Neural cell (in vitro differentiated cells): ENCODE measurements around the gene STRIP1. TPM values are rescaled to one million over a fixed set of nuclear protein-coding genes. Genes with fewer than 3 reads are reported as not detected.

Source experiments
- H2AFZ ChIP-seq: fragments of 200-600, 300-800 bp; sonication (generic), shearing (Covaris generic); 2 replicates; pipeline ENCODE4 v1.6.0; 2014; ENCODE audit warnings: low read depth, mild to moderate bottlenecking, antibody characterized with exemption, low read length, moderate library complexity
- H3F3A ChIP-seq: fragments of 200-600 bp; shearing (Covaris generic); 2 replicates; pipeline ENCODE4 v1.6.1; 2016; ENCODE audit warnings: mild to moderate bottlenecking, moderate library complexity, mixed read lengths, antibody characterized with exemption, low read length; ENCODE audit not compliant: insufficient read depth, poor library complexity, severe bottlenecking
- H3K27ac ChIP-seq: fragments of 200-600, 300-800 bp; sonication (generic), shearing (Covaris generic); 2 replicates; pipeline ENCODE4 v1.5.1; 2014; ENCODE audit warnings: mild to moderate bottlenecking, low read length, moderate library complexity
- H3K27me3 ChIP-seq: fragments of 300-800, 200-600 bp; sonication (generic), shearing (Covaris generic); 2 replicates; pipeline ENCODE4 v1.6.0; 2014; ENCODE audit warnings: mild to moderate bottlenecking, low read depth, low read length, moderate library complexity; ENCODE audit not compliant: insufficient read depth
- H3K36me3 ChIP-seq: fragments of 300-800, 200-600 bp; sonication (generic), shearing (Covaris generic); 2 replicates; pipeline ENCODE4 v1.5.1; 2014; ENCODE audit warnings: mild to moderate bottlenecking, antibody characterized with exemption, low read length, moderate library complexity; ENCODE audit not compliant: insufficient read depth
- H3K4me2 ChIP-seq: fragments of 300-800, 200-600 bp; sonication (generic), shearing (Covaris generic); 2 replicates; pipeline ENCODE4 v1.6.0; 2014; ENCODE audit warnings: mild to moderate bottlenecking, low read length
- H3K4me3 ChIP-seq: fragments of 300-800, 200-600 bp; sonication (generic), shearing (Covaris generic); 2 replicates; pipeline ENCODE4 v1.5.1; 2014; ENCODE audit warnings: mild to moderate bottlenecking, low read length, moderate library complexity
- H3K79me2 ChIP-seq: fragments of 200-600 bp; shearing (Covaris generic); replicated peaks from 2 replicates; pipeline ENCODE4 v1.6.0; 2014; ENCODE audit warnings: mild to moderate bottlenecking, low read length, moderate library complexity; ENCODE audit not compliant: insufficient read depth
- H3K9ac ChIP-seq: fragments of 300-800, 200-600 bp; sonication (generic), shearing (Covaris generic); 2 replicates; pipeline ENCODE4 v1.6.1; 2016; ENCODE audit warnings: mild to moderate bottlenecking, low read length, mixed read lengths
- H3K9me2 ChIP-seq: fragments of 200-600 bp; shearing (Covaris generic); 2 replicates; pipeline ENCODE4 v1.6.1; 2016; ENCODE audit warnings: mild to moderate bottlenecking, low read length, mixed read lengths; ENCODE audit not compliant: insufficient read depth
- H3K9me3 ChIP-seq: fragments of 200-600, 300-800 bp; sonication (generic), shearing (Covaris generic); 2 replicates; pipeline ENCODE4 v1.6.1; 2016; ENCODE audit warnings: mild to moderate bottlenecking, mixed run types, low read length, moderate library complexity, mixed read lengths
- H4K20me1 ChIP-seq: fragments of 200-600 bp; shearing (Covaris generic); 2 replicates; pipeline ENCODE4 v1.6.1; 2016; ENCODE audit warnings: mild to moderate bottlenecking, mixed run types; ENCODE audit not compliant: insufficient read depth
- CTCF ChIP-seq: fragments of 450-650 bp; IDR thresholded peaks from 2 replicates; pipeline ENCODE4 v1.5.1; 2014; ENCODE audit warnings: antibody characterized with exemption, mild to moderate bottlenecking, moderate library complexity; ENCODE audit not compliant: poor library complexity, severe bottlenecking
- EP300 ChIP-seq: fragments of 450-650 bp; conservative IDR thresholded peaks from 2 replicates; pipeline ENCODE4 v1.6.1; 2014; ENCODE audit warnings: antibody characterized with exemption, mild to moderate bottlenecking, moderate library complexity; ENCODE audit not compliant: poor library complexity, severe bottlenecking
- EZH2 ChIP-seq: fragments of 200-600, 300-800 bp; shearing (Covaris generic), sonication (generic); IDR thresholded peaks from 2 replicates; pipeline ENCODE4 v1.6.1; 2014; ENCODE audit warnings: antibody characterized with exemption, low read length, borderline replicate concordance, mild to moderate bottlenecking; ENCODE audit not compliant: insufficient read depth, poor library complexity, severe bottlenecking
- MXI1 ChIP-seq: fragments of 450-650 bp; conservative IDR thresholded peaks from 2 replicates; pipeline ENCODE4 v1.6.1; 2014; ENCODE audit warnings: antibody characterized with exemption, mild to moderate bottlenecking; ENCODE audit not compliant: poor library complexity, severe bottlenecking
- POLR2AphosphoS5 ChIP-seq: IDR thresholded peaks from 2 replicates; pipeline ENCODE4 v1.6.1; 2012
- RAD21 ChIP-seq: fragments of 450-650 bp; conservative IDR thresholded peaks from 2 replicates; pipeline ENCODE4 v1.6.1; 2014; ENCODE audit warnings: antibody characterized with exemption, mild to moderate bottlenecking, moderate library complexity
- REST ChIP-seq: IDR thresholded peaks from 2 replicates; pipeline ENCODE4 v1.6.1; 2012; ENCODE audit warnings: borderline replicate concordance
- SMC3 ChIP-seq: fragments of 450-650 bp; conservative IDR thresholded peaks from 2 replicates; pipeline ENCODE4 v1.6.1; 2014; ENCODE audit warnings: antibody characterized with exemption, mild to moderate bottlenecking, moderate library complexity; ENCODE audit not compliant: poor library complexity
- TAF1 ChIP-seq: IDR thresholded peaks from 2 replicates; pipeline ENCODE4 v1.6.1; 2012; ENCODE audit warnings: low read depth
- polyA plus RNA-seq: library from polyadenylated mRNA; depleted of rRNA; stranded (reverse); fragments of >200 nt; gene quantifications from 2 replicates; pipeline ENCODE4 v1.2.3, GENCODE V29; 2014

Gene STRIP1
- polyA plus RNA-seq, 1 donor from 2014 or later: 178 TPM

- no peak overlapping the region for H3K27ac ChIP-seq
- H3K27me3 ChIP-seq: peaks cover 94% of the 10 kb centered on the region
- no peak overlapping the region for H3K4me3 ChIP-seq
- no peaks in the 10 kb centered on the region for H3K9me3 ChIP-seq
- no peaks in the 10 kb centered on the region for H4K20me1 ChIP-seq
- no peaks in the 10 kb centered on the region for H3K36me3 ChIP-seq
- H3K9ac ChIP-seq: no peak overlapping the region
- no peak overlapping the region for H3K4me2 ChIP-seq
- H3K79me2 ChIP-seq: no peaks in the 10 kb centered on the region
- H3F3A ChIP-seq: no peaks in the 10 kb centered on the region
- TF ChIP-seq EZH2 (no peak), POLR2AphosphoS5 (no peak), SMC3 (no peak)
- H2AFZ ChIP-seq: no peak overlapping the region
- H3K9me2 ChIP-seq: no peaks in the 10 kb centered on the region
Observed at GRCh38 chr1:110070282-110070669, 35.9 kb downstream of the STRIP1 start.

- H2AFZ ChIP-seq: no peak within 1 kb of the TSS
- H3K9me3 ChIP-seq: no peaks in the 10 kb centered on the region
- H3K4me2 ChIP-seq: no peak within 1 kb of the TSS
- H3K36me3 ChIP-seq: no peaks in the 10 kb centered on the region
- H3K9ac ChIP-seq: no peak within 1 kb of the TSS
- H3K27me3 ChIP-seq: peaks cover 90% of the 10 kb centered on the region
- H3K9me2 ChIP-seq: no peaks in the 10 kb centered on the region
- H4K20me1 ChIP-seq: no peaks in the 10 kb centered on the region
- TF ChIP-seq POLR2AphosphoS5: peak; percentile 3
- TF ChIP-seq SMC3: no peak
- no peak for TF ChIP-seq EP300
- no peak within 1 kb of the TSS for H3K4me3 ChIP-seq
- no peaks in the 10 kb centered on the region for H3K79me2 ChIP-seq
- H3K27ac ChIP-seq: no peak within 1 kb of the TSS
- H3F3A ChIP-seq: no peaks in the 10 kb centered on the region
Observed at GRCh38 chr1:110070671-110071242, 36.3 kb downstream of the STRIP1 start, which contains the start of gene ALX3. Gene ALX3, minus strand, starts transcription at chr1:110070672. Its CDS starts 60 bp downstream, at chr1:110070612.

- H3K9me2 ChIP-seq: no peaks in the 10 kb centered on the region
- no peak overlapping the region for H3K4me2 ChIP-seq
- no peaks in the 10 kb centered on the region for H3K9me3 ChIP-seq
- peaks cover 64% of the 10 kb centered on the region for H3K27me3 ChIP-seq
- H3K79me2 ChIP-seq: no peaks in the 10 kb centered on the region
- H3K4me3 ChIP-seq: no peak overlapping the region
- no peak overlapping the region for H2AFZ ChIP-seq
- H3K27ac ChIP-seq: no peak overlapping the region
- no peaks in the 10 kb centered on the region for H3K36me3 ChIP-seq
- H4K20me1 ChIP-seq: no peaks in the 10 kb centered on the region
- TF ChIP-seq SMC3 (no peak), CTCF (no peak), POLR2AphosphoS5 (no peak), TAF1 (no peak), RAD21 (no peak), EP300 (no peak), EZH2 (no peak), REST (no peak), MXI1 (no peak)
- H3K9ac ChIP-seq: no peak overlapping the region
- H3F3A ChIP-seq: no peaks in the 10 kb centered on the region
Observed at GRCh38 chr1:110074166-110074565, 39.7 kb downstream of the STRIP1 start.
